Measurements from ENCODE around the gene HORMAD2.

The HORMAD2 gene

DNA sequence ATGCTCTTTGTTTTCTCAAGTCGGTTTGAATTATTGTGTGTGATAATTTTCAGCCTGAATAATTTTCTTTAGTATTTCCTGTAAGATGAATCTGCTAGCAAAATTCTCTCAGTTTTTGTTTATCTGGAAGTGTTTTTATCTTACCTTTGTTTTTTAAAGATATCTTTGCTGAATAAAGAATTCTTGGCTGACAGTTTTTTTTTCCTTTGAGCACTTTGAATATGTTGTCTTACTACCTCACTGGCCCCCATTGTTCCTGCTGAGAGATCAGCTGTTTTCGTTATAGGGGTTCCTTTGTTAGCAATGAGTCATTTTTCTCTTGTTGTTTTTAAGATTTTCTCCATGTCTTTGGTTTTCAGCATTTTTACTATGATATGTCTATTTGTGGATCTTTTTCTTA lies 63.0 kb downstream of the HORMAD2 start:
- TF ChIP-seq SIN3A (IDR thresholded peaks at IDR 0.05; ENCODE audit: borderline replicate concordance, insufficient read depth, low read length): no peak
- no peak for TF ChIP-seq TAF1 (IDR thresholded peaks at IDR 0.05; ENCODE audit: borderline replicate concordance, insufficient read depth, low read length)
- no peak for TF ChIP-seq POLR2AphosphoS5 (IDR thresholded peaks at IDR 0.05; ENCODE audit: low read depth, low read length)

- no peak for TF ChIP-seq SIN3A (IDR thresholded peaks at IDR 0.05; ENCODE audit: borderline replicate concordance, insufficient read depth, low read length)
- TF ChIP-seq, protein P1, sequence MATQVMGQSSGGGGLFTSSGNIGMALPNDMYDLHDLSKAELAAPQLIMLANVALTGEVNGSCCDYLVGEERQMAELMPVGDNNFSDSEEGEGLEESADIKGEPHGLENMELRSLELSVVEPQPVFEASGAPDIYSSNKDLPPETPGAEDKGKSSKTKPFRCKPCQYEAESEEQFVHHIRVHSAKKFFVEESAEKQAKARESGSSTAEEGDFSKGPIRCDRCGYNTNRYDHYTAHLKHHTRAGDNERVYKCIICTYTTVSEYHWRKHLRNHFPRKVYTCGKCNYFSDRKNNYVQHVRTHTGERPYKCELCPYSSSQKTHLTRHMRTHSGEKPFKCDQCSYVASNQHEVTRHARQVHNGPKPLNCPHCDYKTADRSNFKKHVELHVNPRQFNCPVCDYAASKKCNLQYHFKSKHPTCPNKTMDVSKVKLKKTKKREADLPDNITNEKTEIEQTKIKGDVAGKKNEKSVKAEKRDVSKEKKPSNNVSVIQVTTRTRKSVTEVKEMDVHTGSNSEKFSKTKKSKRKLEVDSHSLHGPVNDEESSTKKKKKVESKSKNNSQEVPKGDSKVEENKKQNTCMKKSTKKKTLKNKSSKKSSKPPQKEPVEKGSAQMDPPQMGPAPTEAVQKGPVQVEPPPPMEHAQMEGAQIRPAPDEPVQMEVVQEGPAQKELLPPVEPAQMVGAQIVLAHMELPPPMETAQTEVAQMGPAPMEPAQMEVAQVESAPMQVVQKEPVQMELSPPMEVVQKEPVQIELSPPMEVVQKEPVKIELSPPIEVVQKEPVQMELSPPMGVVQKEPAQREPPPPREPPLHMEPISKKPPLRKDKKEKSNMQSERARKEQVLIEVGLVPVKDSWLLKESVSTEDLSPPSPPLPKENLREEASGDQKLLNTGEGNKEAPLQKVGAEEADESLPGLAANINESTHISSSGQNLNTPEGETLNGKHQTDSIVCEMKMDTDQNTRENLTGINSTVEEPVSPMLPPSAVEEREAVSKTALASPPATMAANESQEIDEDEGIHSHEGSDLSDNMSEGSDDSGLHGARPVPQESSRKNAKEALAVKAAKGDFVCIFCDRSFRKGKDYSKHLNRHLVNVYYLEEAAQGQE (IDR thresholded peaks at IDR 0.05; ENCODE audit: insufficient read depth in 1 of 2, low read depth in 2 of 2, low read length in 2 of 2): no peak
- TF ChIP-seq TAF1 (IDR thresholded peaks at IDR 0.05; ENCODE audit: borderline replicate concordance, insufficient read depth, low read length): no peak
- TF ChIP-seq POLR2AphosphoS5 (IDR thresholded peaks at IDR 0.05; ENCODE audit: low read depth, low read length): no peak
- TF ChIP-seq FOXP2 (optimal IDR thresholded peaks at IDR 0.05; ENCODE audit: borderline replicate concordance, extremely low read depth, extremely low read length, insufficient read depth): no peak
Observed at GRCh38 chr22:30144391-30144790, 64.1 kb downstream of the HORMAD2 start.

DNA sequence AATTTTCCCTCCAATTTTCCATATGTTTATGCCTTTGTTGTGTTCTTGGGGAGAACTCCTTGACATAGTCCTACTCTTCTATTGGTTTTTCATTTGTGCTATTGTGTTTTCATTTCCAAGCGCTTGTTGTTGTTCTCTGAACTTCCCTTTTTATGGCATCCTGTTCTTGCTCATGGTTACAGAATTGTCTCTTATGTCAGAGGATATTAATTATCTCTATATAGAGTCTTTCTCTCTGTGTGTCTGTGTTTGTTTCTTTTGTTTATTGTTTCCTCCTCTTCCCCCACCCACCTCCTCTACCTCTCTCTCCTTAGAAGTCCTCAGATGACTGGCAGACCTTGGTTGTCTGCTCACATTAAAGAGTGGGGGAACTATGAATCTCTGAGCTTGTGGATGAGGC lies 69.9 kb downstream of the HORMAD2 start:
- no peak for TF ChIP-seq TAF1 (IDR thresholded peaks at IDR 0.05; ENCODE audit: borderline replicate concordance, insufficient read depth, low read length)
- TF ChIP-seq, protein P1 (IDR thresholded peaks at IDR 0.05; ENCODE audit: insufficient read depth in 1 of 2, low read depth in 2 of 2, low read length in 2 of 2): no peak
- TF ChIP-seq POLR2AphosphoS5 (IDR thresholded peaks at IDR 0.05; ENCODE audit: low read depth, low read length): no peak
- TF ChIP-seq FOXP2 (optimal IDR thresholded peaks at IDR 0.05; ENCODE audit: borderline replicate concordance, extremely low read depth, extremely low read length, insufficient read depth): no peak
- no peak for TF ChIP-seq SIN3A (IDR thresholded peaks at IDR 0.05; ENCODE audit: borderline replicate concordance, insufficient read depth, low read length)

GRCh38 chr22:30158277-30158676 lies 78.0 kb downstream of the HORMAD2 start:
- TF ChIP-seq SIN3A (IDR thresholded peaks at IDR 0.05; ENCODE audit: borderline replicate concordance, insufficient read depth, low read length): no peak
- TF ChIP-seq FOXP2 (optimal IDR thresholded peaks at IDR 0.05; ENCODE audit: borderline replicate concordance, extremely low read depth, extremely low read length, insufficient read depth): no peak
- TF ChIP-seq POLR2AphosphoS5 (IDR thresholded peaks at IDR 0.05; ENCODE audit: low read depth, low read length): no peak
- TF ChIP-seq TAF1 (IDR thresholded peaks at IDR 0.05; ENCODE audit: borderline replicate concordance, insufficient read depth, low read length): no peak
- TF ChIP-seq, protein P1 (IDR thresholded peaks at IDR 0.05; ENCODE audit: insufficient read depth in 1 of 2, low read depth in 2 of 2, low read length in 2 of 2): no peak

DNA sequence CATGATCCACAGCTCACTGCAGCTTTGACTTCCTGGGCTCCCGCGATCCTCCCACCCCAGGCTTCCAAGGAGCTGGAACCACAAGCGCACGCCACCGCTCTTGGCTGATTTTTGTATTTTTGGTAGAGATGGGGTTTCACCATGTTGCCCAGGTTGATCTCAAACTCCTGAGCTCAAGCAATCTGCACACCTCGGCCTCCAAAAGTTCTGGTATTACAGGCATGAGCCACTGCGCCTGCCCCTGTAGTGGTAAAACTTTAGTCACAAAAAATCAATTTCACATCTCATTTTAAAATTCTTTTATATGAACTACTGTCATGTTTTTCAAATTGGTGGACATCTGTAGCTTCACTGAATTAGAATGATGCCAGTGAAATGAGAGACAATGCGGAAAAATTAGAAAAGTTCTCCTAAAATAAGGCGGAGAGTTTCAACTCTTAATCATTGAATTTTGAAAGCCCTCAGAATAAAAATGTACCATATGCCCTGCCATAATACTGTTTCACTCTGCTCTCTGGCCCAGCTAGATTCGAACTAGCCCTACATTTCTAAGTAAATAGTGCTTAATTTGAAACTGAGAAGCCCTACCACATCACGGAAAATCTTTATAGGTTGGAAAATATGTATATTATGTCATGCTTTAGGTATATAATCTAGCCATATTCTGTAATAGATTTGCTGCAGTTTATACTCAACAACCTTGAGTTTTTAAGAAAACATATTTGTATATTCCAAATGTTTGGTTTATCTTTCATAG lies 78.7 kb downstream of the HORMAD2 start:
- no peak for TF ChIP-seq TAF1 (IDR thresholded peaks at IDR 0.05; ENCODE audit: borderline replicate concordance, insufficient read depth, low read length)
- no peak for TF ChIP-seq POLR2AphosphoS5 (IDR thresholded peaks at IDR 0.05; ENCODE audit: low read depth, low read length)
- TF ChIP-seq SIN3A (IDR thresholded peaks at IDR 0.05; ENCODE audit: borderline replicate concordance, insufficient read depth, low read length): no peak
- TF ChIP-seq, protein P1 (IDR thresholded peaks at IDR 0.05; ENCODE audit: insufficient read depth in 1 of 2, low read depth in 2 of 2, low read length in 2 of 2): no peak
- TF ChIP-seq FOXP2 (optimal IDR thresholded peaks at IDR 0.05; ENCODE audit: borderline replicate concordance, extremely low read depth, extremely low read length, insufficient read depth): no peak

Measured in PFSK-1 (cell line).